Right atrium auricular region (tissue), 2 donors: ENCODE measurements around the gene DAPK3. TPM values are rescaled to one million over a fixed set of nuclear protein-coding genes. Genes with fewer than 3 reads are reported as not detected.

Source experiments
- DNase-seq: peaks from one replicate; pipeline ENCODE4 v3.0.0-alpha.2; 2019; ENCODE audit warnings: low spot score
- H3K27ac ChIP-seq, 2 donors: fragments of 200-600 bp; sonication (generic); 1 replicate in 1 of 2; 2 replicates in 1 of 2; pipeline ENCODE4 v1.5.1; 2016 to 2019
- H3K27me3 ChIP-seq, 2 donors: fragments of 200-600 bp; sonication (generic); one replicate each; pipeline versions ENCODE4 v1.5.1 to v1.6.0; 2017 to 2019
- H3K36me3 ChIP-seq: fragments of 200-600 bp; sonication (generic); one replicate; pipeline ENCODE4 v1.5.1; 2016
- H3K4me1 ChIP-seq, 2 donors: fragments of 200-600 bp; sonication (generic); one replicate each; pipeline versions ENCODE4 v1.5.1 to v1.6.0; 2017 to 2019
- H3K4me3 ChIP-seq, 2 donors: fragments of 200-600 bp; sonication (generic); 1 replicate in 1 of 2; 2 replicates in 1 of 2; pipeline ENCODE4 v1.5.1; 2017 to 2019; ENCODE audit warnings: mild to moderate bottlenecking in 1 of 2, moderate library complexity in 1 of 2
- H3K9me3 ChIP-seq, 2 donors: fragments of 200-600 bp; sonication (generic); one replicate each; pipeline ENCODE4 v1.5.1; 2019
- CTCF ChIP-seq, 2 donors: fragments of 200-600 bp; sonication (generic); IDR thresholded peaks; one replicate each; pipeline ENCODE4 v1.5.1; 2019; ENCODE audit warnings: antibody characterized with exemption in 2 of 2
- total RNA-seq, 2 donors: library from RNA; depleted of rRNA; stranded (reverse); fragments of >200 nt; gene quantifications; one replicate each; pipeline ENCODE4 v1.1.0, GENCODE V29; 2016

Gene DAPK3
- total RNA-seq, 2 donors from 2014 or later = 46.2 to 202 TPM

DNA sequence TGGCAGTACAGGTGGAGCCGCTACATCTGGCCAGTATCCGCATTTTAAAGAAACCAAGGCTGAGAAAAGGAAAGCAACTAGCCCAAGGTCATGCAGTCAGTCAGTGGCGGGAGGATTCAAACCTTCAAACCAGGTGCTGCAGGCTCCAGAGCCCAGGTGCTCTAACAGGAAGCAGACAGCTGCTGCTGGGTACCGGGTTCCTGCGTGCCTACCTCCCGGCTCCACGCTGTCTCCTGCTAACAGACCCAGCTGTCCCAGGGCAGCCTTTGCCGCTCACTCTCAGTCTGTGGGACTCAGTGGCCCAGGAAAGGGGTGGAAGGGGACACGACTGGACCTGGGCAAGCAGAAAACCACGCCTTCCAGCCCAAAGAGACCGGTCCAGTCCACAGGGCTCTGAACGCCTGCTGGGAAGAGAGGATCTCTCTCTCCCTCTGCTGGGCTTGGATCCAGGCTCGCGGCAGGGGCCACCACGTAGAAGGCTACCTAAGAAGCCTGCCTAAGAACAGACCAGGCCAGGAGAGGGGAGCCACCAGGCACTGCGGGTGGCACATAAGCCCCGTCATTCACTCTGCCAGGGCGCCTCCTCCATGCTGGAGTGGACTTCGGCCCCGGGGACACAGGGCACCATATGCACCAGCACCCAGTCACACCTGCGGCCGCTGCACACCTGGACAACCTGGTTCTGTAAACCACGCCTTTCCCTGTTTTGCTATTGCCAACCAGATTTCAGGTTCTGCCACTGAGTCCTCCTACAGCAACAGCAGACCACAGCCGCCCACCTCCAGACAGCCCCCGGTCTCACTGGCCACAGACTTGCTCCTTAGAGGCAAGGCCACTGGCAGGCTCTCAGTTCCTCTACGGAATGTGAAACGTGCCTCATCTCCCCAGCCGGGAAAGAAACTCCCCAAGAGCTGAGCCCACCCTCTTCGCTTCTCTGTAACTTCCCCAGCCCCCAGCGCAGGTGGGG is 4.6 kb downstream of the DAPK3 start:
- Histone ChIP-seq H3K9me3 (no peaks in the 10 kb centered on the region), H3K36me3 (peaks cover 75% of the 10 kb centered on the region), H3K27ac (peak overlapping the region; percentile 99 to 100), H3K27me3 (no peaks in the 10 kb centered on the region), H3K4me3 (peak overlapping the region in 1 of 2 donors; percentile 2), H3K4me1 (peaks cover 0 to 70% of the 10 kb centered on the region in 2 donors)
- no peak for TF ChIP-seq CTCF (IDR thresholded peaks at IDR 0.05)
- no peak for DNase-seq

DNA sequence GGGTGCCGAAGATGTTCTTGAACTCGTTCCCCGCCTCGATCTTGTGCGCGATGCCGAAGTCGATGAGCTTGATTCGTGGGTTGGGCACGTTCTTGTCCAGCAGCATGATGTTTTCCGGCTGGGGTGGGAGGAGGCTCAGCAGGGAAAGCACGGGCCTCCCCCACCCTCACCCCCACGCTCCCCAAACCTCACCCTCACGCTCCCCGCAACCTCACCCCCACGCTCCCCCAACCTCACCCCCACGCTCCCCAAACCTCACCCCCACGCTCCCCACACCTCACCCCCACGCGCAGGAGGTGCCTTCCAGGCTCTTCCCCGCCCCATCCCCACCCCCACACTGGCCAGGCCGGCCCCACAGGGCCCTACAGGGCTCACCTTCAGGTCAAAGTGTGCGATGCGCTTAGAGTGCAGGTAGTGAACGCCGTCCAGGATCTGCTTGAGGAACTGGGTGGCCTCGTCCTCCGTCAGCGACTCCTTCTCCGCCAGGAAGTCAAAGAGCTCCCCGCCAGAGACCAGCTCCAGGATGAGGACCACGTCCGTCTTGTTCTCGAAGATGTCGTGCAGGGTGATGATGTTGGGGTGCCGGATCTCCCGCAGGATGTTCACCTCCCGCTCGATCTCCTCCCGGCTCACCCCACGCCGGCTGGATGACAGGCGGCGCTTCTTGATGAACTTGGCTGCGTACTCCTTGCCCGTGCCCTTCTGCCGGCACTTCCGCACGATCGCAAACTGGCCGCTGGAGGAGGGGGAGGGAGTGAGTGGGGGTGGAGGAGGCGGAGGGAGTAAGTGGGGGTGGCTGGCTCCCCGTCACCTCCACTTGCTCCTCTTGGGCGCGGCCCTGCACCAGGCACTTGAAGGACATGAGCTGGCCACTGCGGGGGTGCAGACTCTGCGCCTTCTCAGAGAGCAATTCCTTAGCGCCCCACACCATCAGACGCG is 6.4 kb downstream of the DAPK3 start:
- H3K36me3 ChIP-seq = peaks cover 93% of the 10 kb centered on the region
- H3K27ac ChIP-seq = peak overlapping the region; percentile 99 to 100
- peaks cover 0 to 65% of the 10 kb centered on the region in 2 donors for H3K4me1 ChIP-seq
- H3K4me3 ChIP-seq = no peak overlapping the region
- H3K27me3 ChIP-seq = no peaks in the 10 kb centered on the region
- H3K9me3 ChIP-seq = no peaks in the 10 kb centered on the region
- DNase-seq = no peak
- TF ChIP-seq CTCF (IDR thresholded peaks at IDR 0.05) = no peak

DNA sequence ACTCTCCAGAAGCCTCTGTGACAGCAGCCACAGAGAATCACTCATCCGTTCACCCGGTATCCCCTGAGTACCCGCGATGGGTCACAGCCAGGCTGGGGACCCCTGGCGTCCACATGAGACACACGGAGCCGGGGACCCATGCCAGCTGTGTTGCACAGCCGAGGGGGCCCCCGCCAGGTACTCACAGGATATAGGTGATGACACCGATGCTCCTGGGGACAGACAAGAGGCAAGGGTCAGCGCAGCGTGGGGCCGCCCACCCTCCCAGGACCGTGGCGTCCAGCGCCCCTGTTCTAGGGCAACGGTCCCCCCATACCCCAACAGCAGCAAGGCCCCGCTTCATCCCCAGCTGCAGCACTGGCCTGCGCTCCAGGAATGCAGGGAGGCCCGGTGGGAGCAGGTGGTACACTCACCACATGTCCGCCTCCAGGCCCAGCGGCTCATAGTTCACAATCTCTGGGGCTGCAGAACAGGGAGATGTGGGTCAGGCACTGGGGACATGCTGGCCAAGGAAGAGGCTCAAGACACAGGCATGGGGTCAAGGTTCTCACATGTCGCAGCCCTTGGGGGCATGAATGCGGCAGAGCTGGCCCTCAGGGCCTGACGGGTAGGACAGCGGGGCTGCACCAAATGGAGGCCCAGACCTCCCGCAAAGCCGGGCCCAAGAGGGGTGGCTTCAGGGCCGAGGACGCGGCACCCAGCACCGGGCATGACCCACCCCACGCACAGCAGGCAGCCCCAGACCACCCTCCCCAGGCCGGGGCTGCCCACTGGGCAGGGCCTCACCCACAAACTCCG is 7.2 kb downstream of the DAPK3 start:
- Histone ChIP-seq H3K27ac (peak overlapping the region; percentile 99 to 100), H3K4me1 (peaks cover 0 to 56% of the 10 kb centered on the region in 2 donors), H3K9me3 (no peaks in the 10 kb centered on the region), H3K4me3 (no peak overlapping the region), H3K27me3 (no peaks in the 10 kb centered on the region), H3K36me3 (peaks cover 98% of the 10 kb centered on the region)
- no peak for DNase-seq
- TF ChIP-seq CTCF (IDR thresholded peaks at IDR 0.05) = no peak

GRCh38 chr19:3961007-3961406 is 9.9 kb downstream of the DAPK3 start:
- TF ChIP-seq CTCF (IDR thresholded peaks at IDR 0.05) = no peak
- DNase-seq = no peak
- H3K27me3 ChIP-seq = no peaks in the 10 kb centered on the region

GRCh38 chr19:3959766-3960131 is 11.2 kb downstream of the DAPK3 start:
- no peak for TF ChIP-seq CTCF (IDR thresholded peaks at IDR 0.05)
- H3K4me1 ChIP-seq = peaks cover 0 to 18% of the 10 kb centered on the region in 2 donors
- H3K4me3 ChIP-seq = no peak overlapping the region
- DNase-seq = no peak
- H3K9me3 ChIP-seq = no peaks in the 10 kb centered on the region
- peaks cover 89% of the 10 kb centered on the region for H3K36me3 ChIP-seq
- H3K27me3 ChIP-seq = no peaks in the 10 kb centered on the region
- H3K27ac ChIP-seq = peak overlapping the region; percentile 99 to 100

More at GRCh38 chr19:3961007-3961406, 9.9 kb downstream of the DAPK3 start:
- peak overlapping the region; percentile 99 to 100 for H3K27ac ChIP-seq
- no peak overlapping the region for H3K4me3 ChIP-seq
- no peaks in the 10 kb centered on the region for H3K9me3 ChIP-seq
- peaks cover 0 to 30% of the 10 kb centered on the region in 2 donors for H3K4me1 ChIP-seq
- peaks cover 97% of the 10 kb centered on the region for H3K36me3 ChIP-seq
